HS-5 (cell line): Measurements from ENCODE around the gene DICER1.

Experiments
- DNase-seq: peaks from one replicate; pipeline ENCODE4 v3.0.0-alpha.2; 2012; ENCODE audit warnings: low read depth

DICER1 gene

GRCh38 chr14:95038521-95039250, 118.6 kb downstream of the DICER1 start:
- DNase-seq, result no peak

- no peak for DNase-seq
These were observed 120.1 kb downstream of the DICER1 start for GRCh38 chr14:95037273-95037672.
